H9 (cell line): Measurements from ENCODE around the gene PPARA. TPM values are rescaled to one million over a fixed set of nuclear protein-coding genes. Genes with fewer than 3 reads are reported as not detected.
A peak's percentile ranks its signal among the peaks of the same experiment; 100 is the strongest.

Experiments used
- DNase-seq: peaks from one replicate; pipeline ENCODE4 v3.0.0-alpha.2; 2017
- H2AFZ ChIP-seq: one replicate; pipeline ENCODE4 v1.6.1; 2013; ENCODE audit warnings: mild to moderate bottlenecking, low read length, control low read depth, moderate library complexity
- H2AK5ac ChIP-seq: 2 replicates; pipeline ENCODE4 v1.6.1; 2013; ENCODE audit warnings: low read length, control low read depth, mixed read lengths; ENCODE audit not compliant: insufficient read length
- H2BK120ac ChIP-seq: one replicate; pipeline ENCODE4 v1.6.1; 2013; ENCODE audit warnings: low read depth, mild to moderate bottlenecking, low read length, control low read depth, inconsistent platforms; ENCODE audit not compliant: poor library complexity, severe bottlenecking
- H2BK12ac ChIP-seq: 2 replicates; pipeline ENCODE4 v1.6.1; 2013; ENCODE audit warnings: low read length, control low read depth, mixed read lengths, low read depth; ENCODE audit not compliant: insufficient read length
- H2BK15ac ChIP-seq: 2 replicates; pipeline ENCODE4 v1.6.1; 2013; ENCODE audit warnings: low read depth, low read length, control low read depth
- H2BK20ac ChIP-seq: one replicate; pipeline ENCODE4 v1.6.1; 2013; ENCODE audit warnings: low read depth, mild to moderate bottlenecking, low read length, control low read depth, inconsistent platforms; ENCODE audit not compliant: poor library complexity, severe bottlenecking
- H2BK5ac ChIP-seq: 2 replicates; pipeline ENCODE4 v1.6.1; 2013; ENCODE audit warnings: low read length, control low read depth, mixed read lengths; ENCODE audit not compliant: insufficient read length
- H3K14ac ChIP-seq: 2 replicates; pipeline ENCODE4 v1.6.1; 2013; ENCODE audit warnings: low read length, control low read depth; ENCODE audit not compliant: insufficient read depth
- H3K18ac ChIP-seq: 2 replicates; pipeline ENCODE4 v1.6.1; 2013; ENCODE audit warnings: low read depth, mild to moderate bottlenecking, mixed read lengths, low read length, control low read depth; ENCODE audit not compliant: insufficient read length
- H3K23ac ChIP-seq: 2 replicates; pipeline ENCODE4 v1.6.1; 2013; ENCODE audit warnings: low read length, control low read depth, mixed read lengths, low read depth; ENCODE audit not compliant: insufficient read length
- H3K23me2 ChIP-seq: 2 replicates; pipeline ENCODE4 v1.6.1; 2013; ENCODE audit warnings: low read depth, mild to moderate bottlenecking, mixed read lengths, low read length, control low read depth; ENCODE audit not compliant: insufficient read length, poor library complexity, severe bottlenecking
- H3K27ac ChIP-seq: 2 replicates; pipeline ENCODE4 v1.5.1; 2013; ENCODE audit warnings: low read length, control low read depth, mixed read lengths, low read depth; ENCODE audit not compliant: insufficient read length
- H3K27me3 ChIP-seq: 2 replicates; pipeline ENCODE4 v1.6.1; 2013; ENCODE audit warnings: low read length, control low read depth, inconsistent platforms; ENCODE audit not compliant: insufficient read depth
- H3K4ac ChIP-seq: 2 replicates; pipeline ENCODE4 v1.6.1; 2013; ENCODE audit warnings: low read depth, mild to moderate bottlenecking, control low read depth, inconsistent platforms, low read length, moderate library complexity
- H3K4me1 ChIP-seq: 2 replicates; pipeline ENCODE4 v1.6.1; 2013; ENCODE audit warnings: low read length, control low read depth, inconsistent platforms; ENCODE audit not compliant: insufficient read depth
- H3K4me2 ChIP-seq: 2 replicates; pipeline ENCODE4 v1.6.1; 2013; ENCODE audit warnings: low read length, control low read depth, mixed read lengths; ENCODE audit not compliant: insufficient read length, insufficient read depth
- H3K56ac ChIP-seq: 2 replicates; pipeline ENCODE4 v1.6.1; 2013; ENCODE audit warnings: low read depth, mild to moderate bottlenecking, mixed read lengths, low read length, control low read depth; ENCODE audit not compliant: insufficient read length
- H3K79me1 ChIP-seq: 2 replicates; pipeline ENCODE4 v1.6.1; 2013; ENCODE audit warnings: low read depth, mild to moderate bottlenecking, moderate library complexity, low read length, control low read depth, inconsistent platforms; ENCODE audit not compliant: insufficient read depth, poor library complexity, severe bottlenecking
- H3K79me2 ChIP-seq: 2 replicates; pipeline ENCODE4 v1.6.1; 2013; ENCODE audit warnings: low read length, control low read depth, inconsistent platforms; ENCODE audit not compliant: insufficient read depth
- H3K9ac ChIP-seq: 2 replicates; pipeline ENCODE4 v1.6.1; 2013; ENCODE audit warnings: low read length, control low read depth, mixed read lengths; ENCODE audit not compliant: insufficient read length; ENCODE audit errors: extremely low read depth
- H3K9me3 ChIP-seq: one replicate; pipeline ENCODE4 v1.6.1; 2013; ENCODE audit warnings: low read depth, low read length, inconsistent platforms; ENCODE audit not compliant: control insufficient read depth
- H3T11ph ChIP-seq: one replicate; pipeline ENCODE4 v1.6.1; 2013; ENCODE audit warnings: mild to moderate bottlenecking, low read length, control low read depth, inconsistent platforms
- H4K20me1 ChIP-seq: one replicate; pipeline ENCODE4 v1.6.1; 2013; ENCODE audit not compliant: control insufficient read depth, insufficient read length, insufficient read depth
- H4K5ac ChIP-seq: 2 replicates; pipeline ENCODE4 v1.6.1; 2013; ENCODE audit warnings: low read depth, mild to moderate bottlenecking, mixed read lengths, low read length, control low read depth; ENCODE audit not compliant: insufficient read length
- H4K8ac ChIP-seq: replicated peaks from 2 replicates; pipeline ENCODE4 v1.6.1; 2013; ENCODE audit warnings: low read length, control low read depth, mixed read lengths, low read depth; ENCODE audit not compliant: insufficient read length
- H4K91ac ChIP-seq: 2 replicates; pipeline ENCODE4 v1.6.1; 2013; ENCODE audit warnings: low read depth, mild to moderate bottlenecking, moderate library complexity, mixed read lengths, low read length, control low read depth; ENCODE audit not compliant: insufficient read length
- H3K27ac Mint-ChIP-seq, 3 experiments: 2 replicates in 2 of 3; 3 replicates in 1 of 3; pipeline ENCODE4 v1.8.0; 2020 to 2021; ENCODE audit warnings: mixed read lengths in 3 of 3, mild to moderate bottlenecking in 1 of 3, moderate library complexity in 1 of 3
- H3K27me3 Mint-ChIP-seq: 2 replicates; pipeline ENCODE4 v1.8.0; 2021; ENCODE audit warnings: low read depth, mild to moderate bottlenecking, moderate library complexity, mixed read lengths
- H3K36me3 Mint-ChIP-seq, 3 experiments: 2 replicates in 2 of 3; 3 replicates in 1 of 3; pipeline ENCODE4 v1.8.0; 2020 to 2021; ENCODE audit warnings: low read depth in 3 of 3, mixed read lengths in 3 of 3; ENCODE audit not compliant: insufficient read depth in 1 of 3
- H3K4me1 Mint-ChIP-seq, 2 experiments: 2 replicates each; pipeline ENCODE4 v1.8.0; 2020; ENCODE audit warnings: mixed read lengths in 2 of 2
- H3K4me3 Mint-ChIP-seq, 2 experiments: 2 replicates in 1 of 2; 3 replicates in 1 of 2; pipeline ENCODE4 v1.8.0; 2020 to 2021; ENCODE audit warnings: mild to moderate bottlenecking in 2 of 2, mixed read lengths in 2 of 2, moderate library complexity in 1 of 2
- H3K9me3 Mint-ChIP-seq, 2 experiments: 2 replicates in 1 of 2; 3 replicates in 1 of 2; pipeline ENCODE4 v1.8.0; 2020; ENCODE audit warnings: mild to moderate bottlenecking in 2 of 2, mixed read lengths in 2 of 2, moderate library complexity in 1 of 2
- CTCF ChIP-seq: fragments of 200-600 bp; sonication (generic); conservative IDR thresholded peaks from 3 replicates; pipeline ENCODE4 v1.8.0; 2021; ENCODE audit warnings: antibody characterized with exemption, mild to moderate bottlenecking
- WGBS: extraction: QIAGEN DNeasy Blood & Tissue Kit; methylation state at CpG from one replicate; pipeline ENCODE4 v1.1.7; 2013; ENCODE audit warnings: missing lambda C conversion rate, low lambda C conversion rate, mixed read lengths; ENCODE audit not compliant: insufficient read length; ENCODE audit errors: extremely low coverage; 5-methylcytosine and 5-hydroxymethylcytosine counted together
- total RNA-seq: library from RNA; stranded (reverse); gene quantifications from 2 replicates; pipeline ENCODE4 v1.2.1, GENCODE V29; 2021

Gene PPARA
- total RNA-seq, 1 experiment from 2014 or later, result 7.3 TPM

- Histone ChIP-seq H3K27me3 (no peaks in the 10 kb centered on the region), H4K91ac (no peak overlapping the region), H3K23ac (no peak overlapping the region), H3T11ph (no peak overlapping the region), H3K79me2 (no peaks in the 10 kb centered on the region), H3K79me1 (no peaks in the 10 kb centered on the region), H2BK20ac (no peak overlapping the region), H3K4ac (no peak overlapping the region), H2AK5ac (no peak overlapping the region), H2BK120ac (no peak overlapping the region), H4K5ac (no peak overlapping the region), H4K8ac (no peak overlapping the region), H2AFZ (no peak overlapping the region), H2BK15ac (no peak overlapping the region), H3K4me1 (no peaks in the 10 kb centered on the region), H2BK5ac (no peak overlapping the region), H2BK12ac (no peak overlapping the region), H3K9ac (no peak overlapping the region), H3K56ac (no peak overlapping the region), H3K23me2 (no peaks in the 10 kb centered on the region), H3K4me2 (no peak overlapping the region), H3K9me3 (no peaks in the 10 kb centered on the region), H3K14ac (peak overlapping the region; percentile 22; the same call in 1 of the 2 replicates), H3K27ac (no peak overlapping the region), H3K18ac (no peak overlapping the region), H4K20me1 (no peaks in the 10 kb centered on the region)
- Mint-ChIP-seq H3K27ac (peak overlapping the region in 1 of 3 experiments; percentile 48; a peak in 1 of 7 replicates), H3K9me3 (no peaks in the 10 kb centered on the region; a peak in 1 of 5 replicates), H3K27me3 (no peaks in the 10 kb centered on the region), H3K36me3 (no peaks in the 10 kb centered on the region), H3K4me1 (peaks cover 7% of the 10 kb centered on the region in 2 experiments), H3K4me3 (no peak overlapping the region; a peak in 1 of 5 replicates)
- DNase-seq, result no peak
- WGBS, result no CpG with 5 or more reads among the region's 14 CpGs
- no peak for TF ChIP-seq CTCF
Measured at GRCh38 chr22:46137218-46137766, 13.0 kb upstream of the PPARA start.
